ENCODE data around the gene CAMTA1.

DNA sequence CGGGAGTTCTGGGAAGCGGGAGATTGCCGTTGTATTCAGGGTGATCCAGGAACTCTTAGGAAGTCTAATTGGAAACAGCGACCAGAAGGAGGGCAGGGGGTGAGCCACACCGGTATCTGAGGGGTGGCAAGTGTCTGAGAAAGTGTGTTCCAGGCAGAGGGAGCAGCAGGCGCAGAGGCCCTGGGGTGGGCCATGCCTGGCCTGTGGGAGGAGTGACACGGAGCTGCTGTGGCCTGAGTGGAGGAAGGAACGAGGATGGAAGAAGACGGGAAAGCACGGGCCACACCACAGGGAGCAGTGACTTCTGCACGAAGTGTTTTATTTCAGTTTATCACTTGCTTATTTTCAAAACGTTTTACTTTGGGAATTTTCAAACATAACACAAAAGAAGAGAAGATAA, 1010.2 kb downstream of the CAMTA1 start:
- TF ChIP-seq CTCF (IDR thresholded peaks at IDR 0.05; ENCODE audit: insufficient read depth, low read depth, low read length) (no peak), EZH2 (IDR thresholded peaks at IDR 0.05; ENCODE audit: insufficient read depth, low read length) (no peak)

All from astrocyte (in vitro differentiated cells and primary cell).